Fibroblast of skin of left quadriceps (primary cell): ENCODE results near the gene SPATA2L.
"Not testable (repeated sequence)": the region's sequence is repeated elsewhere in the genome, so short reads cannot be mapped to it uniquely, and the experiment has no call there.

ENCODE experiments used
- DNase-seq, 2 experiments: peaks; one replicate each; pipeline ENCODE4 v3.0.0-alpha.2; 2013; ENCODE audit warnings: low read depth in 2 of 2

The SPATA2L gene

DNA sequence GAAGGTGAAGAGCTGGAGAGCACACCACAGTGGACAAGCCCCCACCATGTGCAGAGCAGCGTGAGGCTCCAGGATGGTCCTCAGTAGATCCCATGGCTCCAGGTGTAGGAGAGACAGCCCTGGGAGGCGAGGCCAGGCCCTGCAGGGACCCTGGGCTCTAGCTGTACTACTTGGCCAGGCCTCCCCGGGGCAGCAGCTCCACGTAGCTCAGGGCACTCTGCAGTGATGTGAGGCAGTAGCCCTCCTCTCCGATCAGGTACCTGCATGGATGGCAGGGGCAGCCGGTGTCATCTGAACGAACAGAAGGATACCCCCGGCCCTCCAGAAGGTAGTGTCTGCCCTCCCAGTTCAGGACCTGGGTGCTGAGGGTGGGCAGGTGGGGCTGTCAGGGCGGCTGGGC, 6.2 kb upstream of the SPATA2L start:
- DNase-seq, result no peak

DNA sequence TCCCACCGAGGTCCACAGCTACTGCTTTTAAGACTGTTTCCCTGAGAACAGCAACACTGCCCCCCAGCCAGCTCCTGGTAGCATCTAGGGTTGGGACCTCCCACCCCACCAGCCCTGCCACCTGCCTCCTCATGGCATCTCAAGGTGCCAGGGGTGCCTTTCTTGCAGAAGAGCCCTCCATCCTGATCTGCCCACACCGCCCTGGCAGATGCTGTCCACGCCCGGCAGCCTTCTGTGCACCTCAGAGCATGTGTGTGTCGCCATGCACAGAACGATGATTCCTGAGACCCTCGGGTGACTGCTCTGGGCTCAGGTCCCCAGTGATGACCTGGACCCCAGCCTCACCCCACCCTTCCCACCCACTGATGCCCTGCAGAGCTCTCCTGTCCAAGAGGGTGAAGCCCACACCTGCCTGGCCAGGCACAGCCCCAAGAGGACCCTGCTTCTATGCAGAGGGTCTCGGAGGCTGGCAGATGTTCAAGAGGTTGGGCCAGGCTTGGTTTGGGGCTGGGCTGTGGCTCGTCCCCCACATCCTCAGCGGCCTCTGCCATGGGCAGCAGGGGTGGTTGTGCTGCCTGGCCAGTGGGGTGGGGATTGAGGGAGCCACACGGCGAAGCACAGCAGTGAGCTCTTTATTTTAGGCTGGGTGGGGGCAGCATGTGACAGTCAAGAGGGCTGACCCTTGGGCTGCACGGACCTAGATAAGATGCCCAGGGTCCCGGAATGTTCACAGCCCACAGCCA, 5.2 kb upstream of the SPATA2L start:
- DNase-seq, result no peak

DNA sequence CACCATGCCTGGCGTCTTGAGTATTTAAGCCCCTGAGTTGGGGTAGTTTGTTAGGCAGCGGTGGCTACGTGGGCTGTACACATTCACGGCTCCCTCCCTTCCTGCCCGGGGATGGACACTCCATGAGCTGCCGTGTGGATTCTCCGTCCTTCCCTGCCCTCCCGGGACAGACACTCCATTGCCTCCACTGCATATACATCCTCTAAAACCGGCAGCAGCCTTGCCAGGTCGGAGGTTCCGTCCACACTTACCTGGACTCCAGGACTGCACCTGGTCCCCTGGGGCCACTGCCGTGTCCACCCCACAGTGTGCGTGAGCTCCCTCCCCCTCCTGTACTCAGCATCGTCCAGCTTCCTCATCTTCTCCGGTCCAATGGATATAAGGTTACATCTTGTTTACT, 3.5 kb upstream of the SPATA2L start:
- DNase-seq, result no peak

DNA sequence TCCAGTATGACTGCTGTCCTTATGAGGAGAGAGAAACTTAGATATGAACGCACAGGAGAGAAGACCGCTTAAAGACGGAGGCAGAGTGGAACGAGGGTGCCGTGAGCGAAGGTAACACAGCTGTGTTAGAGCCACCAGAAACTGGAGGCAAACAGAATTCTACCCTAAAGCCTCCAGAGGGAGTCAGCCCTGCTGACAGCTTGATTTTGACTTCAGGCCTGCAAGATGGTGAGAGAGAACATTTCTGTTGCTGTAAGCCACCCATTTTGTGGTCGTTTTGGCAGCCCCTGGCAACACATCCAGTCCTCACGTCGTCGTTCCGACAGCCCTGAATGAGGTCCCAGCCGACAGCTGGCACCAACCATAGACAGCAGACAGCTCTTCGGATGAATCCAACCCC, 2.8 kb upstream of the SPATA2L start:
- no peak for DNase-seq

DNA sequence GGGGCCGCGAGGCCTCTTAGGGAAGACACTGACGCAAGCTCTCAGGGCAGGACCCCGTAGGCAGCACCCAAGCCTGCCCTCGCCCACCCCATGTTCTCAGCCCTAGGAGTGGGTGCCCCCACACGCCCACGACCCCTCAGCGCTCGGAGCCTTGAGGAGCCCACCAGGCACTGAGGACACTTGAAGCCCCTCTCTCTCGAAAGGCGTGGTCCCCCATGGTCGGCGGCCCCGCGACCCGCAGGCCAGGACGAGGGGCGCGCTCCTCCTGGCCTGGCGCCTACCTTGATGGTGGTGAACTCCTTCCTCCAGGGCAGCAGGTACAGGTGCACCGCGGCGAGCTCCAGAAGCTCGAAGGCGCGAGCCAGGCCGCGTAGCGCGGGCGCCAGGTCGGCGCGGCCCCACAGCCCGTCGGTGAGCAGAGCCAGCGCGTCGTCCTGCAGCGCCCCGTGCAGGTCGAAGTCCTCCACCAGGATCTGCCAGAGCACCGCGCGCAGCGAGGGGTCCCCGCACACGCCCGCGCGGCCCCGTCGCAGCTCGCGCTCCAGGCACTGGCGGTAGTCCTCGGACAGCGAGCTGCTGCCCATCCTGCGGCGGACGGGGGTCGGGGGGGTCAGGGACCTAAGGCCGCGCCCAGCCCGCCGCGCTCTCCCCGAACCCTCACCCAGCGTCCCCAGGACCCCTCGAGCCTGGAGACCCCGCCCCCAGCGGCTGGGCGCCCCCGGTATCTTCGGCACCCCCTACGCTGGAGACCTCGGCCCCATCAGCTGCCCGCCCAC, 668 bp downstream of the SPATA2L start:
- DNase-seq, result no peak

DNA sequence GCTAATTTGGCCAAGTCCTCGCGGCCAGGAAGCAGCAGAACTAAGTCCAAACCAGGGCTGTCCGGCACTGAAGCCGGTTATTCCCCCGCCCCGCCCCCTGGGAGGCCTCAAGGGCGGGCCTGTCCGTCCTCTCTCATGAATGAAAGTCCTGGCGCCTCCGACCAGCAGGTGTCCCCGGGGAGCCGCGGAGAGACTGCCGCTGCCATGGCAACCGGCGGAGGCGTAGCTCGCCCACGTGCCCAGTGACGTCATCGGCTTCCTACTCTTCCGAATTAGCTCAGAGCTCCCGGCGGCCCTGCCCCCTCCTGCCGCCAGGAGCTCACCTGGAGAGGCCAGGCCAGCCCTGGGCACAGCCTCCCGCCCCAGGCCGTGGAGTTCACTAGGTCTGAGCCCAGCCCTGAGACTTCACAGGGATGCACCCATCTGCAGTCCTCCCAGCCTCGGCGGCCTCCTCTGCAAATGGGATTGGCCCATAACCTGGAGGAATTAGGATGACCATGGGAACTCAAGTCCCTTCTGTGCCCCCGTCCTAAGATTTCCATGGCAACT, 1.3 kb downstream of the SPATA2L start:
- peak; percentile 88 to 89 for DNase-seq

DNA sequence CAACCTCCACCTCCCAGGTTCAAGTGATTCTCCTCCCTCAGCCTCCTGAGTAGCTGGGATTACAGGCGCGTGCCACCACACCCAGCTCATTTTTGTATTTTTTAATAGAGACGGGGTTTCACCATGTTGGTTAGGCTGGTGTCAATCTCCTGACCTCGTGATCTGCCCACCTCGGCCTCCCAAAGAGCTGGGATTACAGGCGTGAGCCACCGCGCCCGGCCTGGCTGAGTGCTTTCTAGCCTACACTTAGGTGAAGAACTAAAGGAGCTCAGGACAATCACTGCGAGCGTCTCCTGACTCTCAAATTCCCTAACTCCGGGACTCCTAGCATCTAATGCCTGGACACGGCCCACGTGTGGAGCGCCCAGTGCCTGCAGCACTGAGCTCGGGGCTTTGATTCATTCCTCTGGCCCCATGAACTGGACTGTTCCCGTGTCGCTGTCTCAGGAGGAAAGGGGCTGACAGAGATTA, 1.8 kb downstream of the SPATA2L start:
- DNase-seq, result not testable (repeated sequence)

DNA sequence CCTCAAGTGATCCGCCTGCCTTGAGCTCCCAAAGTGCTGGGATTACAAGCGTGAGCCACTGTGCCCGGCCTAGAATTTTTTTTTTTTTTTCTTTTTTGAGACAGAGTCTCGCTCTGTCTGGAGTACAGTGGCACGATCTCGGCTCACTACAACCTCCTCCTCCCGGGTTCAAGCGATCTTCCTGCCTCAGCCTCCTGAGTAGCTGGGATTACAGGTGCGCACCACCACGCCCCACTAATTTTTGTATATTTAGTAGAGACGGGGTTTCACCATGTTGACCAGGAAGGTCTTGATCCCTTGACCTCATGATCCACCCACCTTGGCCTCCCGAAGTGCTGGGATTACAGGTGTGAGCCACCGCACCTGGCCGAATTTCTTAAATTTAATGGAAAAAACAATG, 2.8 kb downstream of the SPATA2L start:
- DNase-seq, result not testable (repeated sequence)

DNA sequence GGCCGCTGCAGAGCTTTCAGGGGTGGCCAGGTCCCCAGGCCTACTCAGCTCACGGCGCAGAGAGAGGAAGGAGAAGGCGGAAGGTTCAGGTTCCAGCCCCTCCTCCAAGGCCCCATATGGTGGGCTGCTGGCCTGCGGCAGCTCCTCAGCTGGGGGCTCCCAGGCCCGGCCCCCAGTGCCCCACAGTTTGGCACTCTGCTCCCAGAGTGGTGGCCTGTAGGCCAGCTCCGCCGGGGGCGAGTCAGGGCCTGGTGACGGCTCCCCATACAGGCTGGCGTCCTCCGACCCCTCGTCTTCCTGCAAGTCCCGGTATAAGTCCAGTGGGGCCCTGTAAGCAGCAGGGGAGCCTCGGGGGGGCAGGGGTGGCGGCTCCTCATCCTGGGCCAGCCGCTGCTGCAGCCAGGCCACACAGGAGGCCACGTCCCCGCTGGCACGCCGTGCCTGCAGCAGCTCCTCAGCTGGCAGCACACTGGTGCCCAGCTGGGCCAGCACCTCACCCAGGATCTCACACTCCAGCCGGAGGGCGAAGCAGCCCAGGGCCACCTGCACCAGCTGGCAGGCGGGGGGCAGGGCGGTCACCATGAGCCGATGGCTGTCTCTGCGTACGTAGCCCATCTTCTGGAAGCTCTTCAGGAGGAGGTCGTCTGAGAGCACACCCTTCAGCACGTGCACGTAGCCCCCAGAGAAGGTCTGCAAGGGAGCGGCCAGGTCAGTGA, 3.7 kb downstream of the SPATA2L start:
- no peak for DNase-seq

DNA sequence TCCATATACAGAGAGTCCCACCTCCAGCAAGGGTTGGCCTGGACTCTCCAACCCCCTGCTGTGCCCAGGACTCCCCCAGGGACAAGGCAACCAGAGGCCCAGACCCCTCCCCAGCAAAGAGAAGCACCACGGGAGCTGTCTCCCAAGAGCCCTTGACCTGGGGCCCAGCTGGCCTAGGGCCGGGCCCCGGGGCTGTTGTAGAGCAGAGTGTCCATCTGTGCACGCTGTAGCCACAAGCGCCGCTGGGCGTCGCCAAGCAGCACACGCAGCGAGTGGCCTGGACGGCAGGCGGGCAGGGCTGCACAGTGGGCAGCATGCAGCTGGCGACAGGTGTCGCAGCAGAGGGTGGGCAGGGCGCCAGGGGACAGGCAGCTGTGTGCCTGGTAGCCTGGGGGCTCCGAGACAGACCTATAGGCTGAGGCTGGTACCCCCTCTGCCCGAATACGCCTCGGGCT, 4.3 kb downstream of the SPATA2L start:
- DNase-seq, result no peak

DNA sequence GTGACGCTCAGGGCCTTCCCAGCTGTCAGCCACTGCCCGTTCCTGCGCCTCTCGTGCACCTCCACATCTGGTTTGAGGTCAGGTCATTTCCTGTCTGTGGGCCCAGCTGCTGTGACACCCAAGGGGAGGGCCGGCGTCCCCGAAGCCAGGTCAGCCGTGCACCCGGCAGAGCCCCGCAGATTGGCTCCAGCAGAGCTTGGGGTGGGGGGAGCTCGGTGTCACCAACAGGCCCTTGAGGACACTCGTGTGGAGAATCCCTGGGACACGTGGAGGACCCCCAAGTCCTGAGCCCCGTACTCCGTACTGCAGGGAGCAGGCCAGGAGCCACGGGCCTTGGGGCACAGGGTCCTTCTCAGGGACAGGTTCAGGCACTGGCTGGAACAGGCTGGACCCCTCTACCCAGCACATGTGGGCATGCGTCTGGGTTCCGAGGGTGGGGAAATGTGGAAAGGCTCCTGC, 4.8 kb downstream of the SPATA2L start:
- no peak for DNase-seq

DNA sequence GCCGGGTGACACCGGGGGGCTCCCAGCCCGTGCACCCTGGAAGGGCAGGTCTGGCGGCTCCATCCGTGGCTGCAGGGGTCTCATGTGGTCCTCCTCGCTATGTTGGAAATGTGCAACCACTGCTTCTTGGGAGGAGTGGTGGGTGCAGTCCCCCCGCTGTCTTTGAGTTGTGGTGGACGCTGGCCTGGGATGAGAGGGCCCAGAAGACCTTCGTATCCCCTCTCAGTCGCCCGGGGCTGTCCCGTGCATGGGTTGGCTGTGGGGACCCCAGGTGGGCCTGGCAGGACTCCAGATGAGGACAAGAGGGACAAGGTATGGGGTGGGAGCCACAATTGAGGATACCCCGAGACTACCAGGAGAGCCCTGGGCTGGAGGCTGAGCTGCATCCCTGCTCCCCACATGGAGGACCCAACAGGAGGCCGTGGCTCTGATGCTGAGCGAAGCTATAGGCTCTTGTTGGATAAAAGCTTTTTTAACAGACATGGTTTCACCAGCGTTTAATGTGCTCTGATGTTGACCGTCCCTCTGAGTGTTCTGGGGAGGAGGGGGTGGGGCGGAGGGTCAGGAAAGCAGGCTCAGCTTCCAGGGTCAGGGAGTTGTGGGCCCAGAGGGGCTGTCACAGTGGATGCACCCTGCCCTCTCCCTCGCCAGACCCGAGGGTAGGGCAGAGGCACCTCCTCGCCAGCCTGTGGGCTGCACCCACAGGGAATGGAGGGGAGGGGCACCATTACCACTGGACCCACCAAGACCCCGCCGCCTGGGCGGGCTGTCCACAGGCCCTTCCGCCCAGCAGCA, 5.4 kb downstream of the SPATA2L start:
- no peak for DNase-seq

DNA sequence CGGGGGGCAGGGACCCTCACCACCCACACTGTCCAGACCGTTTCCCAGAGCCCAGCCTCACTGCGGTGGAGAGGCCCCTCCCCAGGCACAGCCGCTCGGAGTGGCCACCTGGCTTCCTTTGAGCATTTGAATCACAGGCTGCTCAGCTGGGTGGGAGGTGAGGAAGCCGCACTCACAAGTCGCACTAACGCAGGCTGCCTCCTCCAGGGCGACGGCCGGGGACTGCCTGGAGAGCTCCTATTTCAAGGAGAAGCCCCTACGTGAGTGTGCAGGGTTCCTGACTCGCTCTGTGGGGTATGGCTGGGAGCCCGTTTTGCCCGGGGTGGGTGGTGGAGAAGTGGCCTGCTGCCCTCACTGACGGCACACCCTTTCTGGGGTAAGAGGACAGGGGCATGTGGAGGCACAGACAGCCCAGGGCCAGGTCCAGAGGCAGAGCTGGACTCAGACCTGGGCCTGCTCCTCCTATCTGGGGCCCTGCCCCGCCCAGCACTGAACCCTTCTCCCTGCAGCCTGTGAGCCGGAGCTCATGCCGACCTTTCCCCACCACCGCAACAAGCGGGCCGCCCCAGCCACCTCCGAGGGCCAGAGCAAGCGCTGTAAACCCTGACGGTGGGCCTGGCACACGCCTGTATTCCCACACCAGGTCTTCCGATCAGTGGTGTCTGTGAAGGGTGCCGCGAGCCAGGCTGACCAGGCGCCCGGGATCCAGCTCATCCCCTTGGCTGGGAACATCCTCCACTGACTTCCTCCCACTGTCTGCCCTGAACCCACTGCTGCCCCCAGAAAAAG, 6.2 kb downstream of the SPATA2L start:
- no peak for DNase-seq

DNA sequence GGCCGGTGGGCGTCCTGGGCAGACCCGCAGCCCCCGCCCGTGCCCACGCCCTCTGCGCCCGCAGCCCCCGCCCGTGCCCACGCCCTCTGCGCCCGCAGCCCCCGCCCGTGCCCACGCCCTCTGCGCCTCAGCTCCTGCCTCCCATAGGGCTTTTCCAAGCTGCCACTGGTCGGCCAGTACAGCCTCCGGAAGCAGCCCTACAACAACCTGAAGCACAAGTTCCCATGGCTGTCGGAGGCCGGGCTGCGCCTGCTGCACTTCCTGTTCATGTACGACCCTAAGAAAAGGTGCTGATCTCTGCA, 6.8 kb downstream of the SPATA2L start:
- DNase-seq, result not testable (repeated sequence)

DNA sequence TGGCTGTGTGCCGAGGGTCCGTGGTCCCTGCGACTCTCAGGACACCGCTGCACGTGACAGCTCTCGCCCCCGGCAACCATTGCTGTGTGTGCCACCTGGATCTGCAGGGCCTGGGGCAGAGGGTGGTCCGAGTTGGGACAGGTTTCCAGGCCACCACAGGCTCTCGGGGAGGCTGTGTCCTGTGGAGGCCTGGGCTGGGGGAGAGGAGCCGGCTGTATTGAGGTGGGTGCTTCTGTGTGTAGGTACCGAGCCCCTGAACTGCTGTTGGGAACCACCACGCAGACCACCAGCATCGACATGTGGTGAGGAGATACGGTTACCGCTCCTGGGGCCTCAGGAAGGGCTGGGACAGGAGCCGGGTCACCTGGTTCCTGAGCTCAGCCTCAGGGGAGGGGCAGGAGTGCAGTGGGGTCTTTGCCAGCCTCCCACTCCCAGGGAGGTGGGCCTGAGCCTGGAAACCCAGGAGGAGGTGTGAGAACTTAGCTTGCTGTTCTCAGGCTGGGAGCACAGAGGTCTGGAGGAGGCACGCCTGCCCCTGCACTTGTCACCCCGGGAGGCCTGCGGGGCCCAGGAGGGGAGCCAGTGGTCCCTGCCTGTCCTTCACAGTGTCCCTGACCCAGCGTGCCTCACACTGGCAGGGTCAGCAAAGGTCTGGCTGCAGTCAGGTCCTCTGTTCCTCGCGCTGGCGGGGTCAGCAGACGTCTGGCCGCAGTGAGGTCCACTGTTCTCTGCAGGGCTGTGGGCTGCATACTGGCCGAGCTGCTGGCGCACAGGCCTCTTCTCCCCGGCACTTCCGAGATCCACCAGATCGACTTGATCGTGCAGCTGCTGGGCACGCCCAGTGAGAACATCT, 7.3 kb downstream of the SPATA2L start:
- no peak for DNase-seq

DNA sequence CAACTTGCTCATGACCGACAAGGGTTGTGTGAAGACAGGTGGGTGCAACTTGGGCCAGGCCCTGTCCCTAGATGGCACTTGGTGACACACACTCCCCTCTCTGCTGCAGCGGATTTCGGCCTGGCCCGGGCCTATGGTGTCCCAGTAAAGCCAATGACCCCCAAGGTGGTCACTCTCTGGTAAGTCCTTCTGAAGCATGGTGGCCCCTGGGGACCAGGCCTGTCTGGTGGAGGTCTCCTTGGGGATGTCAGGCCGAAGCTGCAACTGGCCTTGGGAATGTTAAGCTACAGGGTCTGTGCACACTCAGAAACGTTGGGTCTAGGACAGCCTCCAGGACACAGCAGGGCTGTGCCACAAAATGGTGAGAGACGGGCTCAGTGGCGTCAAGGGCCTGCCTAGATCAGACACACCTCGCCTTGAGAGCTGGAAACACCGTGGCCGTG, 8.2 kb downstream of the SPATA2L start:
- DNase-seq, result no peak

DNA sequence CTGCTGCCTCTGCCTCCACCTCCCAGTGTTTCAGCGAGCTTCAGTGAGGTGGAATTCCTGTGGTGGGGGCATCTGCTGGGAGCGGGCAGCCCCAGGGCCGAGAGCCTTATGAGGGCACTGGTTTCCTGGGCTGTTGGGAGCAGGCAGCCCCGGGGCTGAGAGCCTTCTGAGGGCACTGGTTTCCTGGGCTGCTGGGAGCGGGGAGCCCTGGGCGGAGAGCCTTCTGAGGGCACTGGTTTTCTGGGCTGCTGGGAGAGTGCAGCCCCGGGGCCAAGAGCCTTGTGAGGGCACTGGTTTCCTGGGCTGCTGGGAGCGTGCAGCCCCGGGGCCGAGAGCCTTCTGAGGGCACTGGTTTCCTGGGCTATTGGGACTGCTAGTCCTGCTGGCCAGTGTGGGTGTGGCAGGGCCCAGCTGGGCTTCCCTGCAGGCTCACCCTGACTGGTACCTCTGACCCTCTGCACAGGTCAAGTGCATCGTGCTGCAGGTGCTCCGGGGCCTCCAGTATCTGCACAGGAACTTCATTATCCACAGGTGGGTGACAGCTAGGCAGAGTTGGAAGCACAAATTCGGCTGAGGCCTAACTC, 9.4 kb downstream of the SPATA2L start:
- no peak for DNase-seq

DNA sequence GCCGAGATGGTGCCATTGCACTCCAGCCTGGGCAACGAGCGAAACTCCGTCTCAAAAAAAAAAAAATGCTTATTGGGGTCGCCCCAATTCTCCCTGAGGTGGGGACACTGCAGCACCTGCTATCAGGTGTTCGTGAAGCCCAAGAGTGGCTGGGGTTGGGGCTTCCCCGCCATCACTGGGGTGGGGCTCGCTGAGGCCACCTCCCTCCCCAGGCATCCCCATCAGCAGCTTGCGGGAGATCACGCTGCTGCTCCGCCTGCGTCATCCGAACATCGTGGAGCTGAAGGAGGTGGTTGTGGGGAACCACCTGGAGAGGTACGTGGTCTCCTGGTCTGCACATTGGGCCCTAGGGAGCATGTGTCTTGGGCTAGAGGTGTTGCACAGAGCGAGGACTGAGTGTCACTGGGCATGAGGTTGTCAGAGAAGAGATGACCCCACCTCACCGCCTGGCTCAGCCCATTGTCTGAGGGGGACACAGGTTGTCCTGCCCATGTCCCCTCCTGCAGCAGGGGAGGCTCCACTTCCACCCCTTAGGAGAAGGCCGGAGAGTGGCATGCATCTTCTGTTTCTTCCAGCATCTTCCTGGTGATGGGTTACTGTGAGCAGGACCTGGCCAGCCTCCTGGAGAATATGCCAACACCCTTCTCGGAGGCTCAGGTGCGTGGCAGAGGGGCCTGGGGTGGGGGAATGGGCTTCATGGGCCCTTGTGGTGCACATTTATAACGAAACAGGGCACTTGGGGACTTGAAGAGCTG, 10.1 kb downstream of the SPATA2L start:
- no peak for DNase-seq
